Glutamatergic neuron (in vitro differentiated cells): ENCODE results near the gene LRP8. TPM values are rescaled to one million over a fixed set of nuclear protein-coding genes. Genes with fewer than 3 reads are reported as not detected.

Experiments used
- DNase-seq: peaks from one replicate; pipeline ENCODE4 v3.0.0; 2022
- H3K27ac Mint-ChIP-seq: one replicate; pipeline ENCODE4 v1.8.0; 2020; ENCODE audit warnings: mild to moderate bottlenecking, mixed read lengths, inconsistent platforms; ENCODE audit not compliant: unreplicated experiment
- H3K27me3 Mint-ChIP-seq: one replicate; pipeline ENCODE4 v1.8.0; 2020; ENCODE audit warnings: mild to moderate bottlenecking, moderate library complexity, mixed read lengths, inconsistent platforms; ENCODE audit not compliant: unreplicated experiment
- H3K36me3 Mint-ChIP-seq: one replicate; pipeline ENCODE4 v1.8.0; 2020; ENCODE audit warnings: mild to moderate bottlenecking, mixed read lengths, inconsistent platforms; ENCODE audit not compliant: unreplicated experiment
- H3K4me1 Mint-ChIP-seq: one replicate; pipeline ENCODE4 v1.8.0; 2020; ENCODE audit warnings: mild to moderate bottlenecking, low read depth, mixed read lengths, inconsistent platforms; ENCODE audit not compliant: unreplicated experiment
- H3K4me3 Mint-ChIP-seq: one replicate; pipeline ENCODE4 v1.8.0; 2020; ENCODE audit warnings: mild to moderate bottlenecking, mixed read lengths, inconsistent platforms; ENCODE audit not compliant: unreplicated experiment
- H3K9me3 Mint-ChIP-seq: one replicate; pipeline ENCODE4 v1.8.0; 2020; ENCODE audit warnings: mild to moderate bottlenecking, moderate library complexity, mixed read lengths, inconsistent platforms; ENCODE audit not compliant: unreplicated experiment
- total RNA-seq: library from RNA; stranded (reverse); fragmentation: NEBNext Ultra II Directional; extraction: Animal tissue kit (Norgen Biotek cat#: 25700); gene quantifications from one replicate; pipeline ENCODE4 v1.2.1, GENCODE V29; 2021; ENCODE audit not compliant: unreplicated experiment
- TF ChIP-seq, protein P1 (sequence below): fragments of 200-600 bp; sonication (generic); IDR thresholded peaks from one replicate; pipeline ENCODE4 v1.5.0; 2021; ENCODE audit not compliant: partially characterized antibody, unreplicated experiment

LRP8 gene
- total RNA-seq, 1 donor from 2014 or later = 57.9 TPM

DNA sequence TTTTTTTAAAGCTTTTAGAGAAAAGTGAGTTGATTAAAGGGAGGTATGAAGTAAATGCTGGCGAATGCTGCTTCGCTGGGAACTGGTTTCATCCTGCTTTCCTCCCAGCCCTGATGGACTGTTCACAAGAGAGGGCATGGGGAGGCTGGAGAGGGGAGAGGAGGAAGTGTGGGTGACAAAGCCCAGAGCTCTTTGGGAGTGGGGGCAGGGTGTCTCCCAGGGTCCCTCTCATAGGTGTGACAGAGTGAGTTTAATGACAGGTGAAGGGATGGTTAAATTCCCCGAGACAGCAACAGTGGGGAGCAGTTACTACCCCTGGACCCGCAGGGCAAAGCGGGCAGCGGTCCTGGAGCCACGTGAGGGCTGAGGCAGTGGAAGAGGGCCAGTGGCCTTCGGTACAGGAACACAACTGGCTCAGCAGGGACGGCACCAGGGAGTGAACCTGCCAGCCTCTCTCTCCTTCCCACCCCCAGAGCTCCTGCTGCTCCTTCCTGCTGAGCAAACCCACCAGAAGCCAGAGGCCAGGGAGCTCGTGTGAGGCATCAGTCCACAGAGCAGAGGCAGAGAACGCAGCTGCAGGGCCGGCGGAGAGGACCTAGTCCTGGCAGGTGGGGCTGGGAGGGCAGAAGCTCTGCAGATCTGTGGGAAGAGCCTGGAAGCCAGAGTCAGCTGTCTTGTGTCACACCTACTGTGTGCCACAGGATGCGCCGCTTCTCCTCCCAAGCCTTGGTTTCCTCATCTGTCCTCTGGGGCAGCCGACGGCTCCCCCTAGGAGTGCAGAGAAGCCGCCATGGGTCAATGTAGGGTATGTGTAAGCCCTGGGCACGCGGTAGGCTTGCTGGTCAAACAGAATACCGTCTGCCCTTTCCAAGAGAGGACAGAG is 20.9 kb upstream of the LRP8 start:
- no peak overlapping the region for H3K27ac Mint-ChIP-seq
- H3K4me1 Mint-ChIP-seq = no peaks in the 10 kb centered on the region
- no peaks in the 10 kb centered on the region for H3K36me3 Mint-ChIP-seq
- H3K27me3 Mint-ChIP-seq = no peaks in the 10 kb centered on the region
- H3K4me3 Mint-ChIP-seq = no peak overlapping the region
- no peak for DNase-seq
- TF ChIP-seq, protein P1, sequence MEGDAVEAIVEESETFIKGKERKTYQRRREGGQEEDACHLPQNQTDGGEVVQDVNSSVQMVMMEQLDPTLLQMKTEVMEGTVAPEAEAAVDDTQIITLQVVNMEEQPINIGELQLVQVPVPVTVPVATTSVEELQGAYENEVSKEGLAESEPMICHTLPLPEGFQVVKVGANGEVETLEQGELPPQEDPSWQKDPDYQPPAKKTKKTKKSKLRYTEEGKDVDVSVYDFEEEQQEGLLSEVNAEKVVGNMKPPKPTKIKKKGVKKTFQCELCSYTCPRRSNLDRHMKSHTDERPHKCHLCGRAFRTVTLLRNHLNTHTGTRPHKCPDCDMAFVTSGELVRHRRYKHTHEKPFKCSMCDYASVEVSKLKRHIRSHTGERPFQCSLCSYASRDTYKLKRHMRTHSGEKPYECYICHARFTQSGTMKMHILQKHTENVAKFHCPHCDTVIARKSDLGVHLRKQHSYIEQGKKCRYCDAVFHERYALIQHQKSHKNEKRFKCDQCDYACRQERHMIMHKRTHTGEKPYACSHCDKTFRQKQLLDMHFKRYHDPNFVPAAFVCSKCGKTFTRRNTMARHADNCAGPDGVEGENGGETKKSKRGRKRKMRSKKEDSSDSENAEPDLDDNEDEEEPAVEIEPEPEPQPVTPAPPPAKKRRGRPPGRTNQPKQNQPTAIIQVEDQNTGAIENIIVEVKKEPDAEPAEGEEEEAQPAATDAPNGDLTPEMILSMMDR = no peak
- no peaks in the 10 kb centered on the region for H3K9me3 Mint-ChIP-seq

DNA sequence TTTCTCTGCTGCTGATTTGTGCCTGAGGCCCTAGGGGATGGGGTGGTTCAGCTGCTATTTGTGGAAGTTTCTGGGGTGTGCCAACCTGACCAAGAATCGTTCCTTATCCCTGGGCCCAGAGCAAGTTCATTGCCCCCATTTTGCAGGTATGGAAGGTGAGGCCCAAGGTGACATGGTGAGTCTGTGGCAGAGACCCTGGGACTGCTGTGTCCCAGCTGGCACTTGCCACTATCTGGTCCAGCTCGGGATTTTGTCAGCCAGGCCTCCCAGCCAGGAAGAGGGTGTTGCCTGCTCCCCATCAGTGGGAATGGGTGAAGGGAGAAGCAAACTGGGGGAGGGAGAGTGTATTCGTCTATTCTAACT is 18.9 kb upstream of the LRP8 start:
- DNase-seq = no peak
- H3K9me3 Mint-ChIP-seq = no peaks in the 10 kb centered on the region
- no peak overlapping the region for H3K27ac Mint-ChIP-seq
- H3K27me3 Mint-ChIP-seq = no peaks in the 10 kb centered on the region
- no peak overlapping the region for H3K4me3 Mint-ChIP-seq
- TF ChIP-seq, protein P1 = no peak
- no peaks in the 10 kb centered on the region for H3K36me3 Mint-ChIP-seq
- H3K4me1 Mint-ChIP-seq = no peaks in the 10 kb centered on the region

GRCh38 chr1:53345996-53346813 is 18.3 kb upstream of the LRP8 start:
- TF ChIP-seq, protein P1 = no peak
- no peaks in the 10 kb centered on the region for H3K9me3 Mint-ChIP-seq
- no peak overlapping the region for H3K4me3 Mint-ChIP-seq
- no peak overlapping the region for H3K27ac Mint-ChIP-seq
- H3K4me1 Mint-ChIP-seq = no peaks in the 10 kb centered on the region
- no peaks in the 10 kb centered on the region for H3K36me3 Mint-ChIP-seq
- no peaks in the 10 kb centered on the region for H3K27me3 Mint-ChIP-seq
- no peak for DNase-seq

- no peak for DNase-seq
- Mint-ChIP-seq H3K27ac (no peak overlapping the region), H3K4me3 (no peak overlapping the region), H3K36me3 (no peaks in the 10 kb centered on the region), H3K27me3 (no peaks in the 10 kb centered on the region), H3K4me1 (no peaks in the 10 kb centered on the region), H3K9me3 (no peaks in the 10 kb centered on the region)
- TF ChIP-seq, protein P1 = no peak
These were observed 17.3 kb upstream of the LRP8 start for GRCh38 chr1:53344921-53345838.
